NOMO-1 treated with DMSO at 0.1 percent for 48 hours (cell line): ENCODE results near the gene ARHGAP6.
"Not testable (repeated sequence)": the region's sequence is repeated elsewhere in the genome, so short reads cannot be mapped to it uniquely, and the experiment has no call there.

Source experiments
- DNase-seq: peaks from one replicate; lab custom pipeline; 2025; ENCODE audit not compliant: unreplicated experiment; lab: John Stamatoyannopoulos, UW

The ARHGAP6 gene

GRCh38 chrX:11187001-11187400 lies 478.7 kb downstream of the ARHGAP6 start:
- no peak for DNase-seq

DNA sequence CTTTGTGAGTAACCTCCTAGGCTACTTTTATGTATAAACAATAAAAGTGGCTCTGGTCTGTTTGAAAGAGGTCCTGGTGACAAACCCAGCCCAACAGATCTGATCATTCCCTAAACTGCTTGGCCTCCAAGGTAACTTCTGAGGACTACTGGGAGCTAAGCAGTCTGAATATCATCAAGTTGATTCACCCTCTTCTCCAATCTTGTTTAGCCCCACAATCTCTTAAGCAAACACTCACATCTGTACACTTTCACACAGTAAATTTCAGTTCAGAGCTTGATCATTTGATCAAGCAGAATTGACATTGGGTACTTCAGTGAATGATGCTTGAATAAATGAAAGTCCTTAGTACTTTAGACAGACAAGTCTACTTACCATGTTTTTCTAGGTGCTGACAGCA lies 479.9 kb downstream of the ARHGAP6 start:
- no peak for DNase-seq

DNA sequence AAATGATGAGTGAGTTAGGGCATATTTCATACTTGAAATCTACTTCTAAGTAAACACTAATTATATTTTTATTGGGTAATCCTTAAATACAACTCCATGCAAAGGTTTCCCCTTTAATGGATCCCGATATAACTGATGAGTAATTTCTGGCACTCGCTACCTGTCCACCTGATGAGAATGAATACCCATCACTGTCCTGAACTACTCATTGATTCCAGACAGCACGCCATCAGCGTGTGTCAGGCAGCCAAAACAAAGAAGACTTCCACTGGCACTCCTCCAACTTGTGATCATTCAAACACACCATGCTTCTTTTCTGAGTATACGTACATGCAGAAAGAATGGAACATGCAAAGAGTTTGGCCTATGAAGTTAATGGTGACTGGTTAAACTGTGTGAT lies 485.1 kb downstream of the ARHGAP6 start:
- no peak for DNase-seq

GRCh38 chrX:11172415-11172814 lies 493.3 kb downstream of the ARHGAP6 start:
- no peak for DNase-seq

DNA sequence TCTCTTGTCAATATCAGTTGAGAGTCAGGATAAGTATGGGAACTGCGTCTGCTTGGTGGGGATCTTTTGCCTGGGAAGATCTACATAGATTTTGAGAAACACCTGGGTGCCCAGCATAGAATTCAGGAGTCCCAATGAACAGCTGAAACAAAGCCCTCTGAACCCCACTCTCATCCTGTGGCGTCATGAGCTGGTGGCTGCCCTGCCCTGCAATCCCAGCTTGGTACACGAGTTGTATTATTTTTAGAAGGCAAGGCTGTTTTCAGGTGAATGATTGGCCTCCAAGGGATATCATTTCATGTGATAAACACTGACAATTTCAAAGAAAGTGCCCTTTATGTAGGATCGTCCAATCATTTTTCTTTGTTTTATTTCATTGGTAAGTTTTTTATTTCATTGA lies 493.8 kb downstream of the ARHGAP6 start:
- DNase-seq, result no peak

DNA sequence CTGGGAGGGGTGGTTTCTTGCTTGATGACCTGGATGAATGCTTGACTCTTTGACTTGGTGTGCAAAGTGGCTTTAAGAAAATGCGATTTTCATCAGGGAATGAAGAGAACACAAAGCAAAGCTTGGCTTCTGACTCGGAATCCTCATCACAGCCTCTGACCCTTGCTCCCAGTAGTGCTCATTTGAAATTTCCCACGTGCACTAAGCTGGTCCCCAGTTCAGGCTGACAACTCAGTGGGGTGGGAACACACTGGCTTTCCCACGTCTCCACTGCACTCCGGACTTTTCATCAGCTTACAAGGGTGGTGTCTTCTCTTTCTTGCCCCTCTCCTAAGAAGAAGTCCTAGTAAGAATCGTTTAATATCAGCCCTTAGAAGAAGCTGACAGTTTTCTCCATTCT lies 501.3 kb downstream of the ARHGAP6 start:
- DNase-seq, result no peak

GRCh38 chrX:11159149-11159548 lies 506.6 kb downstream of the ARHGAP6 start:
- DNase-seq, result no peak

- no peak for DNase-seq
Observed at GRCh38 chrX:11151799-11152559, 513.7 kb downstream of the ARHGAP6 start.

DNA sequence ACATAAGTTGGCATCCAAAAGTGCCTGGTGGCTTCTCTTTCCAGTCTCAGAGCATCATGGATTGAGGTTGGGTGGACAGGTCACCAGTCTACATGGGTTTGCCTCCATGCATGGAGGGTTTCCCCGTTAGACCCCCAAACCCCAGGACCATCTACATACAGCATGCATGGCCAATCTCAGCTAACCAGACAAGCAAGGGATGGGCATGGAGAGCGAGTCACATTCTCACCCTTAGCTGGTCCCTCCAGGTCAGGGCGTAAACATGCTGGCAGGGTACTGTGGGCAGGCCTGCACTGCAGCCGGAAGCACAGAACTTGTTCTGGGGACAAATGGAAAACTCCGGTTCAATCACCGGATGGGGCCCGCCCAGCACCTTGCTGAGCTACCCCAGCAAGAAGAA lies 517.3 kb downstream of the ARHGAP6 start:
- no peak for DNase-seq

- DNase-seq, result no peak
Observed at GRCh38 chrX:11146411-11146810, 519.3 kb downstream of the ARHGAP6 start.

DNA sequence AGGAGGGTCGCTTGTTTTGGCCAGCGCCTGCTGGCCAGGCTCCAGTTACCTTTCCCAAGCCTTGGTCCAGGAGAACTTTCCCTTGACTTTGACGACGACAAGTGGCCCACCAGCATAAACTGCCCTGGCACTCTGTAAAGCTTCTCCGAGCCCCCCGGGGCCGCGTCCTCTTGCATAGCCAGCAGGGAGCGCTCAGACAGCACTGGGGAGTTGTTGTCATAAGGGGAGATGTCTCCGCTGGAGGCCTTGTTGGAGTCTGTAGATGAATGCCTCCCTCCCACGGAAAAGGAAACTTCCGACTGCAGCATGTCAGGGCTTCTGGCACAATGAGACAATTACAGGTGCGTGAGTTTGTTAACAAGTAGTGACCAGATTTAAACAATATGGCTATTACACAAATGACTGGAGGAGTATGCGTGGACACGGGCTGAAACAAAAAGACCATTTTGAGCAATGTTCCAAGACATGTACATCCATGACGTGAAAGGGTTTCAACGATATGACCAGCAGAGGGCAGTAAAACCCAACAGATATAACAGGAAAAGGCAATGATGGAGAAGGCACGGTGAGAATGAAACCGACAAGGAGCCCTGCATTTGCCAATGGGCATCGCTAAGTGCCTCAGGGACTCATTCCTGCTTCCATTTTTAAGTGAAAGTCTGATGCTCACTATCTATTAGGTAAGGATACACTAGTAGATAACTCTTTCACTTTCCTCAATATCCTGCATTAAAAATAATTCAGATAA lies 521.6 kb downstream of the ARHGAP6 start:
- DNase-seq, result peak; percentile 53

DNA sequence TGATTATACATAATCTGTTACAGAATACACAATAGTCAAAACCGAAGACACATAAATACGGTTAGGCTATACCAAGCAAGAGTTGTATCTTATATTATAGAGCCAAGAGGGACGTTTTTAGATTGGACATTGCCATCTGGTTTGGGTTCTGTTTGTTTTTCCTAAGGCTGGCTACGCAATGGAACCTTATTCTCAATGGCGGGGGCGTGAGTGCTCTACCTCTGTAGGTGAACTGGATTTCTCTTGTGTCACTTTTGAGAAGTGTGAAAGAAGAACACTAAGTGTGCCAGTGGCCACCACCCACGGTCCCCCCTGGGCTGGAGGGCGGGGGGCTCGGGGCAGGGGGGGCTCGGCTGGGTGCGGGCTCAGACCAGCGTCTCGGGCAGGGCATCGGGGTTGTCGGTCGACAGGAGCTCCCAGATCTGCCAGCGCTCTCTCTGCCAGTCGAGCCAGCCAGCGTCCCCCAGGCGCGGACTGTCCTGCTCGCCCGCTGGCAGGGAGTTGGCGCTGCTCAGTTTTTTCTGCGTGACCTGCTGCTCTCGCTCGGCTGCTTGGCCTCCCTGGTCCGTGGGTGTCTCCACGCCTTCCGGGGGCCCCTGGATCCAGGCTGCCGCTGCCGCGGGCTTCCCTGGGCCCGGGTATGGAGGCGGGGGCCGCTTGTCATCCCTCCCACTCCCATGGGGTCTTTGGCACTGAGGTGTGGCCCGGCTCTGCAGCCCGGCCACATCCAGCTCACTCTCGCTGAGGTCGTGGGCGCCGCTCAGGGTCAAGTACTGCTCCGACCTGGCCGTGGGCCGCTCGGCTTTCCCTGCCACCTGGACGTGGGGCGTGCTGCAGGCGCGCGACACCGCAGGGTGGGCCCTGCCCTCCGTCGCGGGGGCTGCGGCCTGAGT lies 527.0 kb downstream of the ARHGAP6 start:
- DNase-seq, result no peak

DNA sequence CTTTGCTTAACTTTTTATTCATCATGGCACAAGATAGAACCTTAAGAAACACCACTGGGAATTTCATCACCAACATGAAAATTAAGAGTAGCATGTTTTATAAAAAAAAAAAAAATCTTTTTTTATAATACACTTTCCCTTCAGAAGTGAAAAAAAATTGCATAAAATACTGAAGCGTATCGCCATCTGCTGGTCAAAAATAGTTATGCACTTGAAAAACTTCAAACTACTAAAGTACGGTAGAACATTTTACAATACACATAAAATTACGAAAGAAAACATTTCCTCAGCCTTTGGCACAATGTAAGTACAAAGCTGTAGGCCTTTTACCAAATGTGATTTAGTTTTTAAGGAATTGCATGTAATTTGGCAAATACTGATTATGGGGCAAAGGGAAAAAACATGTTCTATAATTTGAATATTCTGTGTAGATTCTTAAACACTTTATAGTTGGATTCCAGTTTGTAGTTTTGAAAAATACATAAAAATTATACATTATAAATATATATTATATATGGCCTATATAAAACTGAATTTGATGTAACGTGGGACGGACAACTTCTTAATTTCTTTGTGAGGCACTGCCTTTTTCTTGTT lies 528.1 kb downstream of the ARHGAP6 start:
- peak; percentile 48 for DNase-seq

DNA sequence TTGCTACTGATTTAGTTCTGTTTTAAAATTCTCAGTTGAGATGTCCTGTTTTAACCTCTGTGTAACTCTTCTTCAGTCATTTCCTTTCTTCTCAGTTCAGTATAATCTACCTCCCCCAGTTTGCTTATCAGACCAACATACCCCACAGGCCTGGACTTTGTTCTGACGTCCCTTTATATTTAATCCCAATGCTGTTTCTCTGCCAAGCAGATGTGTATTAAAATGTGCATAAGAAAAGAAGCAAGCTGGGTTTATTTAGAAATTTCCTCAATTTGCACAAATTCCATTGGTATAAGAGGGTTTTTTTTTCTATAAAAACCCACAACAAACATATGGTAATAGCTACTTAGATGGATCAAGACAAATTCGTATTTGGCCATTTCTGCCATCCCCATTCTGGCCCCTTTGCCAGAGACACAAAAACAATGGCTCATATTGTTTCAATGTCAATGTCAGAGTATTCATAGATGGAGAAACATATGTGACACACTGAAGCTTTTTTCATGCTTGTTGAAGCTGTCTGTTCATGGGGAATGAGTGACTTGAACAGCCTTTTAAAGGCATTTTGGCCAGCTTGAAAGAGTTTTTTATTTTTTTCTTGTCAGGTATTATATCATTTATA lies 530.0 kb downstream of the ARHGAP6 start:
- DNase-seq, result no peak

DNA sequence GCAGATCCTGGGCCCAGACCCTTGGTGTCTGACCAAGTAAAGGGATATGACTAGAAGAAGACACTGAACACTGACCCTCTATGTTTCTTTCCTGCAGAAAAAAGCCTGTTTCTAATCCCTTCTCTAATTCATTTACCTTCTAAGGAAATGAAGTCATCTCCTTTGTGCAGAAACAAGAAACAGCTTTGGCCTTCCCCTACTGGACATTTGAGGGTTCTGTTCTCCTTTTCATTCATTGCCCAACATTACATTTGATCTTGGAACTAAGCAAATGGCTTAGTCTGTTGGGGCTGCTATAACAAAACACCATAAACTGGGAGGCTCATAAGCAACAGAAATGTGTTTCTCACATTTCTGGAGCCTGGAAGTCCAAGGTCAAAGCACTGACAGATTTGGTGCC lies 534.6 kb downstream of the ARHGAP6 start:
- peak; percentile 12 for DNase-seq

GRCh38 chrX:11130136-11130535 lies 535.6 kb downstream of the ARHGAP6 start:
- DNase-seq, result no peak

- no peak for DNase-seq
Observed at GRCh38 chrX:11129534-11130105, 536.1 kb downstream of the ARHGAP6 start.

DNA sequence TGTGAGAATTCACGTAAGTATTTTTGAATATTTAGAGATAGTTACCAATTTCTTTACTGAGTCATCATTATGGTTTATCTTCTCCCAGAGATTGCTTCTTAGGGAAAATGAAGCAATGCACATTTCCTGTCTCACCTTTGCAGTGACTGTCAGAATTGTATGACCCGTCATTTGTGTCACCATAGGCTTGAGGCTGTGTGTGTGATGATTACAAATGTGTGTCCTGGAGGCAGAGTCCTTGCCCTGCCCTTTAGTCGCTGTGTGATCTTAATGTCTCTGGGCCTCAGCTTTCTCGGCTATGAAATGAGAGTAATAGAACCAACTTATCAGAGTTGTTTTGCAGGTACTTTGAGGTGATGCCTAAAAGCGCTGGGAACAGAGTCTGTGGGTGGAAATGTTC lies 540.7 kb downstream of the ARHGAP6 start:
- no peak for DNase-seq

- no peak for DNase-seq
Observed at GRCh38 chrX:11124112-11124511, 541.6 kb downstream of the ARHGAP6 start.

DNA sequence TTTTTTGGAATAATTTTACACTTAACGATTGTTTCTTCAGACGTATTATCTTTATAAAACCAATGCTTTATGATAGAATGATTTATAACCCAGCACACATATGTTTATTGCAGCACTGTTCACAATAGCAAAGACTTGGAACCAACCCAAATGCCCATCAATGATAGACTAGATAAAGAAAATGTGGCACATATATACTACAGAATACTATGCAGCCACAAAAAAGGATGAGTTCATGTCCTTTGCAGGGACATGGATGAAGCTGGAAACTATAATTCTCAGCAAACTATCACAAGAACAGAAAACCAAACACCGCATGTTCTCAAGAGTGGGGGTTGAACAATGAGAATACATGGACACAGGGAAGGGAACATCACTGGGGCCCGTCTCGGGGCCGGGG lies 542.6 kb downstream of the ARHGAP6 start:
- DNase-seq, result not testable (repeated sequence)
